Ishikawa (cell line): ENCODE measurements around the gene PDE10A.

Source experiments
- CEBPB ChIP-seq: IDR thresholded peaks from 2 replicates; pipeline ENCODE4 v1.6.1; 2012
- CREB1 ChIP-seq: IDR thresholded peaks from 2 replicates; pipeline ENCODE4 v1.6.1; 2012; ENCODE audit warnings: low read depth
- EGR1 ChIP-seq: IDR thresholded peaks from 2 replicates; pipeline ENCODE4 v1.6.1; 2012
- EP300 ChIP-seq: IDR thresholded peaks from 2 replicates; pipeline ENCODE4 v1.6.1; 2012; ENCODE audit warnings: borderline replicate concordance
- FOXM1 ChIP-seq: IDR thresholded peaks from 2 replicates; pipeline ENCODE4 v1.6.1; 2012; ENCODE audit warnings: low read depth, borderline replicate concordance
- MAX ChIP-seq: IDR thresholded peaks from 2 replicates; pipeline ENCODE4 v1.6.1; 2012
- NFIC ChIP-seq: IDR thresholded peaks from 2 replicates; pipeline ENCODE4 v1.6.1; 2012
- RAD21 ChIP-seq: IDR thresholded peaks from 2 replicates; pipeline ENCODE4 v1.6.1; 2012; ENCODE audit warnings: low read depth
- REST ChIP-seq: IDR thresholded peaks from 2 replicates; pipeline ENCODE4 v1.6.1; 2012; ENCODE audit warnings: low read depth, mild to moderate bottlenecking
- TAF1 ChIP-seq: IDR thresholded peaks from 2 replicates; pipeline ENCODE4 v1.6.1; 2012; ENCODE audit warnings: low read depth, mild to moderate bottlenecking
- TCF12 ChIP-seq: IDR thresholded peaks from 2 replicates; pipeline ENCODE4 v1.6.1; 2012; ENCODE audit warnings: low read depth
- TEAD4 ChIP-seq: IDR thresholded peaks from 2 replicates; pipeline ENCODE4 v1.6.1; 2012
- USF1 ChIP-seq: IDR thresholded peaks from 2 replicates; pipeline ENCODE4 v1.6.1; 2012
- YY1 ChIP-seq: IDR thresholded peaks from 2 replicates; pipeline ENCODE4 v1.6.1; 2012; ENCODE audit warnings: low read depth
- ZBTB7A ChIP-seq: IDR thresholded peaks from 2 replicates; pipeline ENCODE4 v1.6.1; 2012; ENCODE audit warnings: low read depth

Gene PDE10A

GRCh38 chr6:165478581-165478980 is 184.5 kb downstream of the PDE10A start:
- TF ChIP-seq USF1, result no peak
- no peak for TF ChIP-seq TEAD4
- TF ChIP-seq MAX, result no peak

GRCh38 chr6:165469483-165469882 is 193.6 kb downstream of the PDE10A start:
- no peak for TF ChIP-seq TAF1
- TF ChIP-seq RAD21, result no peak
- TF ChIP-seq EP300, result no peak
- no peak for TF ChIP-seq USF1
- no peak for TF ChIP-seq MAX
- no peak for TF ChIP-seq CEBPB
- no peak for TF ChIP-seq YY1
- TF ChIP-seq ZBTB7A, result no peak
- no peak for TF ChIP-seq FOXM1
- TF ChIP-seq EGR1, result no peak
- TF ChIP-seq TEAD4, result no peak
- no peak for TF ChIP-seq REST
- no peak for TF ChIP-seq NFIC
- TF ChIP-seq TCF12, result no peak
- no peak for TF ChIP-seq CREB1

- TF ChIP-seq EGR1 (no peak), USF1 (no peak), TEAD4 (no peak), TCF12 (no peak), CEBPB (no peak), FOXM1 (no peak), EP300 (no peak), TAF1 (no peak), YY1 (no peak), NFIC (no peak), REST (no peak)
Observed at GRCh38 chr6:165468340-165469235, 194.5 kb downstream of the PDE10A start.

GRCh38 chr6:165458134-165458533 is 204.9 kb downstream of the PDE10A start:
- TF ChIP-seq EP300 (no peak), REST (no peak)
